ENCODE data around the gene YIPF5. TPM values are rescaled to one million over a fixed set of nuclear protein-coding genes. Genes with fewer than 3 reads are reported as not detected.
A peak's percentile ranks its signal among the peaks of the same experiment; 100 is the strongest.

YIPF5 gene
- total RNA-seq, 1 experiment from 2014 or later = 50.9 TPM

DNA sequence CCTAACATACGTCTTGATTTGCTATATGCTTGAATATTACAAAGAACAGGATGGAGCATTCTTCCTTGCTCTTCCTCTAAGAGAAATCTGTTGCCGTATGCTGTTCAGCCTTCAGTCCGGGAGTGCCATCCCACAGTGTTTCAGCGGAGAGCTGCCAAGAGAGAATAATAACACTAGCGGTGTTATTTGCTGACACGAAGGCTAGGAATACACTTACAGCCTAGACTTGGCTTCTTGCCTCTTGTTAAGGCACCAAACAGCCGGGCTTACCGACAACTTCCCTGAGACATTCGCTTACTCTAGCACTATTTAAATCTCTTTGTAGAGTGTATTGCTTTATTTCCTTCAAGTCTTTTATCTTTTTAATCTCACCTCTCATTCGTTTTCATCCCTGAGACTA is 31.6 kb upstream of the YIPF5 start:
- Histone ChIP-seq H3K27ac (ENCODE audit: low read depth, low read length, poor library complexity, severe bottlenecking) (no peak overlapping the region), H3K4me3 (ENCODE audit: low read depth, low read length, poor library complexity, severe bottlenecking) (no peak overlapping the region), H3K9me3 (ENCODE audit: low read depth, low read length, poor library complexity, severe bottlenecking) (no peaks in the 10 kb centered on the region), H3K4me1 (ENCODE audit: insufficient read depth, low read length, poor library complexity, severe bottlenecking) (peaks cover 24% of the 10 kb centered on the region), H3K36me3 (ENCODE audit: insufficient read depth, low read length, poor library complexity, severe bottlenecking) (no peaks in the 10 kb centered on the region), H3K27me3 (replicated peaks; ENCODE audit: insufficient read depth, low read depth, low read length, poor library complexity) (no peaks in the 10 kb centered on the region)
- no TSS peak for BruUV-seq (replicated peaks)
- intact Hi-C loops (cut with micrococcal nuclease; ENCODE audit: unreplicated experiment) = loop anchor here (2.0 to 10.0 kb wide), 3 partner anchors 1143 to 1929 kb away; no protein-coding TSS in a partner anchor
- DNase-seq (ENCODE audit: low spot score) = peak; percentile 14
- CTCF ChIA-PET = no interaction called here
- TF ChIP-seq EZH2 (IDR thresholded peaks at IDR 0.05; ENCODE audit: borderline replicate concordance, low read depth, low read length, poor library complexity, severe bottlenecking) = no peak
- no peak for TF ChIP-seq CTCF (conservative IDR thresholded peaks at IDR 0.05; ENCODE audit: low read depth, low read length)
- POLR2A ChIA-PET (ENCODE audit: low non-redundant PET) = no interaction called here

DNA sequence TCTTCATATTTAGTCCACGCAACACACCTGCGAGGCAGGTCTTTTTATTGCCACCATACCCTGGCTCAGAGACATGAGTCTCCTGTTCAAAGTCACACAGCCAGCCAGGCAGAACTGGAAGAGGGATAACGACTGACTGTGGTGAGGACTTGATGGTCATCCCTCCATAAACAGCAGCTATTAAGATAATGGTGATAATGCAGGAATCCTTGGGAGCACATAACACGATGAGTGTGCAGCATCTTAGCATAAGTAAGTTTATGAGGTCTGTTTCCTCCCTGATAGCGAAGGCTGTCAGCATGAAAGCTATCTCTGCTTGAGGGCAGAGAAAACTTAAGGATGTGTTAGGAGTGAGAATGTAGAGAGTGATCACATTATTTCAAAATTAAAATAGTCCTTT is 31.1 kb upstream of the YIPF5 start:
- POLR2A ChIA-PET (ENCODE audit: low non-redundant PET) = no interaction called here
- TF ChIP-seq CTCF (conservative IDR thresholded peaks at IDR 0.05; ENCODE audit: low read depth, low read length) = no peak
- TF ChIP-seq EZH2 (IDR thresholded peaks at IDR 0.05; ENCODE audit: borderline replicate concordance, low read depth, low read length, poor library complexity, severe bottlenecking) = no peak
- Histone ChIP-seq H3K27ac (ENCODE audit: low read depth, low read length, poor library complexity, severe bottlenecking) (no peak overlapping the region), H3K9me3 (ENCODE audit: low read depth, low read length, poor library complexity, severe bottlenecking) (no peaks in the 10 kb centered on the region), H3K4me3 (ENCODE audit: low read depth, low read length, poor library complexity, severe bottlenecking) (no peak overlapping the region), H3K36me3 (ENCODE audit: insufficient read depth, low read length, poor library complexity, severe bottlenecking) (no peaks in the 10 kb centered on the region), H3K4me1 (ENCODE audit: insufficient read depth, low read length, poor library complexity, severe bottlenecking) (peaks cover 24% of the 10 kb centered on the region), H3K27me3 (replicated peaks; ENCODE audit: insufficient read depth, low read depth, low read length, poor library complexity) (no peaks in the 10 kb centered on the region)
- CTCF ChIA-PET = no interaction called here
- intact Hi-C loops (cut with micrococcal nuclease; ENCODE audit: unreplicated experiment) = loop anchor here (5.0 to 10.0 kb wide), 2 partner anchors 1143 to 1846 kb away; no protein-coding TSS in a partner anchor
- DNase-seq (ENCODE audit: low spot score) = no peak
- BruUV-seq (replicated peaks) = no TSS peak

- Histone ChIP-seq H3K36me3 (ENCODE audit: insufficient read depth, low read length, poor library complexity, severe bottlenecking) (no peaks in the 10 kb centered on the region), H3K9me3 (ENCODE audit: low read depth, low read length, poor library complexity, severe bottlenecking) (no peaks in the 10 kb centered on the region), H3K27me3 (replicated peaks; ENCODE audit: insufficient read depth, low read depth, low read length, poor library complexity) (no peaks in the 10 kb centered on the region), H3K4me3 (ENCODE audit: low read depth, low read length, poor library complexity, severe bottlenecking) (no peak overlapping the region), H3K4me1 (ENCODE audit: insufficient read depth, low read length, poor library complexity, severe bottlenecking) (peaks cover 11% of the 10 kb centered on the region), H3K27ac (ENCODE audit: low read depth, low read length, poor library complexity, severe bottlenecking) (no peak overlapping the region)
- no TSS peak for BruUV-seq (replicated peaks)
- TF ChIP-seq CTCF (conservative IDR thresholded peaks at IDR 0.05; ENCODE audit: low read depth, low read length) (no peak), EZH2 (IDR thresholded peaks at IDR 0.05; ENCODE audit: borderline replicate concordance, low read depth, low read length, poor library complexity, severe bottlenecking) (no peak)
- ChIA-PET POLR2A (ENCODE audit: low non-redundant PET) (no interaction called here), CTCF (no interaction called here)
- no peak for DNase-seq (ENCODE audit: low spot score)
- intact Hi-C loops (cut with micrococcal nuclease; ENCODE audit: unreplicated experiment) = no loop called here
Measured at GRCh38 chr5:144198386-144198785, 27.9 kb upstream of the YIPF5 start.

Data from A673 (cell line).